Neural progenitor cell (in vitro differentiated cells): ENCODE measurements around the gene CDK3.

Experiments
- EZH2 ChIP-seq: fragments of 200-600 bp; sonication (generic); IDR thresholded peaks from 2 replicates; pipeline ENCODE4 v1.6.1; 2017; ENCODE audit warnings: antibody characterized with exemption, mild to moderate bottlenecking, moderate library complexity
- EZH2phosphoT487 ChIP-seq: fragments of 200-600 bp; sonication (generic); IDR thresholded peaks from 2 replicates; pipeline ENCODE4 v1.6.1; 2017; ENCODE audit warnings: antibody characterized with exemption
- TF ChIP-seq, protein P1 (sequence below): fragments of 200-600 bp; sonication (generic); IDR thresholded peaks from 2 replicates; pipeline ENCODE4 v1.5.1; 2017; ENCODE audit warnings: antibody characterized with exemption, mild to moderate bottlenecking

DNA sequence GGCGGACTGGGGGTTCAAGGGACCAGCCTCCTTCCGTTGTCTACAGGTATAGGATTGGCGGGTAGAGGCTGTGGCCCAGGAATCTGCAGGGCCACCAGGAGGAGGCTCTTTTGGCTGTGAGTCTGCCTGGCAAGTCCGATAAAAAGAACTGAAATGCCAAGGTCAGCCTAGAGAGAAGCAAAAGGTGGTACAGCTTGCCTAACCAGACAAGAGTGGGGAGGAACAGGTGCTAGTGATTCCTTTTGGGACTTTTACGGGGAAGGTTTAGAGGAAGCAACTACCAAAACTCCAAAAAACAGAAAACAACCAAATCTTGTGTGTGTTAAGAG is 32.1 kb downstream of the CDK3 start:
- TF ChIP-seq, protein P1, sequence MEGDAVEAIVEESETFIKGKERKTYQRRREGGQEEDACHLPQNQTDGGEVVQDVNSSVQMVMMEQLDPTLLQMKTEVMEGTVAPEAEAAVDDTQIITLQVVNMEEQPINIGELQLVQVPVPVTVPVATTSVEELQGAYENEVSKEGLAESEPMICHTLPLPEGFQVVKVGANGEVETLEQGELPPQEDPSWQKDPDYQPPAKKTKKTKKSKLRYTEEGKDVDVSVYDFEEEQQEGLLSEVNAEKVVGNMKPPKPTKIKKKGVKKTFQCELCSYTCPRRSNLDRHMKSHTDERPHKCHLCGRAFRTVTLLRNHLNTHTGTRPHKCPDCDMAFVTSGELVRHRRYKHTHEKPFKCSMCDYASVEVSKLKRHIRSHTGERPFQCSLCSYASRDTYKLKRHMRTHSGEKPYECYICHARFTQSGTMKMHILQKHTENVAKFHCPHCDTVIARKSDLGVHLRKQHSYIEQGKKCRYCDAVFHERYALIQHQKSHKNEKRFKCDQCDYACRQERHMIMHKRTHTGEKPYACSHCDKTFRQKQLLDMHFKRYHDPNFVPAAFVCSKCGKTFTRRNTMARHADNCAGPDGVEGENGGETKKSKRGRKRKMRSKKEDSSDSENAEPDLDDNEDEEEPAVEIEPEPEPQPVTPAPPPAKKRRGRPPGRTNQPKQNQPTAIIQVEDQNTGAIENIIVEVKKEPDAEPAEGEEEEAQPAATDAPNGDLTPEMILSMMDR, result no peak
- TF ChIP-seq EZH2 (no peak), EZH2phosphoT487 (no peak)
